ENCODE measurements around the gene EIF2S2.

EIF2S2 gene

GRCh38 chr20:34122274-34122980, 10.4 kb upstream of the EIF2S2 start:
- DNase-seq (ENCODE audit: low read depth, low spot score): no peak

GRCh38 chr20:34120213-34120612, 8.2 kb upstream of the EIF2S2 start:
- DNase-seq (ENCODE audit: low read depth, low spot score): no peak

- no peak for DNase-seq (ENCODE audit: low read depth, low spot score)
Measured at GRCh38 chr20:34115232-34115631, 3.2 kb upstream of the EIF2S2 start.

DNA sequence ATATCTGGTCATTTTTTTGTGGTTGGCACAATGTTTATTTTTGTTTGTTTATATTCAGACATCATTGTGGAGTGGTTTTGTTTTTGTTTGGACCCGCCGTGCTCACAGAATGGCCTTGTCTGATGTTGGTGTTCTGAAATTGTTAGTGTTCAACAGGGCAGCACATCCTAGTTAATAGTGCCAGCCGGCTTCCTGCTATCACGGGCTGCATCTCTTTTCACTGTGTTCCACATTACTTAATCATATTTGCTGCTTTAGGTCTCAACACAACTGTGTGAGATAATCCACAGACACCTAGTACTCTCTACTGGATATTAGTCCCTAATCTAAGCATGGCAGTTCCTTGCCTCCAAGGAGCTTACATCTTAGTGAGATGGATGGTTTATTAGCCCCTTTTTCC, 2.8 kb upstream of the EIF2S2 start:
- DNase-seq (ENCODE audit: low read depth, low spot score): no peak

DNA sequence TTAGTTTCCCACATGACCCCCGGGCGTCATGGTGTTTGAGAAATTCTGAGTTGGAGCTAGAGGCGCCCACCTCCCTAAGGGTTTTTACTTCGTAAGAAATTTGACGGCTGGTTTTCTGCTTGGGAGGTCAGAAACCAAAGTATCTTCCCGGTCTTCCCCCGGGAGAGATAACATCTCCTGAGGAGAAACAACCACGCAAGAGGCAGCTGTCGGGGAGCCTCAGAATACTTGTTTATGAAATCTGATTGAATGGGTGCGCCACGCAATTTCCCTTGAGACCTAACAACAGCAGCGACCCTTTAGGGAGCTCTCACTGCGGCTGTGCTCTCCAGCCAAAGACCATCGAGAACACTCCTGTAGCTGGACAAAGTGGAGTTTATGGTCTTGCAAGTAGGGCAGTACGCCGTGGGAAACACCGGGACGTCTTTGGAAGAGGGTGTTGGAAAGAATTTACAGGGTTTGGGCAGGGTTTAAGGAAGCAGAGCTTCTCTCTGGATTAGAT, 608 bp upstream of the EIF2S2 start:
- DNase-seq (ENCODE audit: low read depth, low spot score): no peak

DNA sequence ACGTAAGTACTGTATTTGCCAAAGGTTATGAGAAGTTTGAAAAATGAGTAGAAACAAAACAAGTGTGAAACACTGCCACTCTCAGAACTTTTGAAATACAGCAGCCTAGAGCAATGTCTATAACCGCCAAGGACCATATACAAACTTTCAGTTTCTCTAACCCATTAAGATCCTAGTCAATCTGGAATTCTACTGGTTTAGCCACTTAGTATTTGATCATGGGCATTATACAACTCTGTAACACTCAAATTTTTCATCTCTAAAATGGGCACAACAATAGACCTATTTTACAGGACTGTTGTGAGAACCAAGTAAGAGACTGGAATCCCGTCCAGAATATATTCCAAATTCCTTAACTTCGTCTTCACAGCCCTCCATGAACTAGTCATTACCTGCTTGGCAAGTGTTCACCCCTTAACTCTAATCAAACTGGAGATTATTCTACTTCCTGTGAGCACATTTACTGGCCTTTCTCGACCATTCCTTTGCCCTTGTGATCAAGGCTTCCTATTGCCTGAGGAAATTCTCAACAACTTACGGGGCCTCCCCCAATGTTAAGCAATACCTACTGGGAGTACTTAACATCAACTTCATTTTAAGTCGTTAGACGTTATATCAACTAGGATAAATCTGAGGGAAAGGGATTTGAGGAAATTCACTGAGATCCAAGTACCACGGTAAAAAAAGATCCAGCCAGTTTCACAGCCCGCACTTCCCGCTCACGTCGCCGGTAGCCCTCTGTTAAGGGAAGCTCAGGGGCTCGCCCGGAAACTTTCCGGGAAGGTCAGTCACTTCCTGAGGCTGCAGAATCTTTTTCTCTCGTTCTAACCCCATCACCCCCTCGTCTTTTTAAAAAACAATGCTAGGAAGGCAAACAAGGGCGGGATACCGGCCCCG, 1.1 kb downstream of the EIF2S2 start:
- peak; percentile 38 for DNase-seq (ENCODE audit: low read depth, low spot score)

GRCh38 chr20:34110025-34110744, 1.9 kb downstream of the EIF2S2 start:
- DNase-seq (ENCODE audit: low read depth, low spot score): no peak

DNA sequence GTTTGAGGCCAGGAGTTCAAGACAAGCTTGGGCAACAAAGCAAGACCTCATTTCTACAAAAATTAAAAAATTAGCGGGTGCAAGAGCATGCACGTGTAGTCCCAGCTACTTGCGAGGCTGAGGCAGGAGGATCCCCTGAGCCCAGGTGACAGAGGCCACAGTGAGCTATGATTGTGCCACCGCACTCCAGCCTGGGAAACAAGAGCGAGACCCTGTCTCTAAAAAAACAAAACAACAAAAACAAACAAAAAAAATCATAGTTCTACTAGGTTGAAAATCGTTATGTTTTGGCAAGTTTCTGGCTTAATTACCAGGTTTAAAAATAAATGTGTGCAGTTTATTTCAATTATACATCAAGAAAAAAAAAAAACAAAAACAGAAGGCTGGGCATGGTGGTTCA, 2.6 kb downstream of the EIF2S2 start:
- no peak for DNase-seq (ENCODE audit: low read depth, low spot score)

GRCh38 chr20:34108616-34109174, 3.3 kb downstream of the EIF2S2 start:
- no peak for DNase-seq (ENCODE audit: low read depth, low spot score)

DNA sequence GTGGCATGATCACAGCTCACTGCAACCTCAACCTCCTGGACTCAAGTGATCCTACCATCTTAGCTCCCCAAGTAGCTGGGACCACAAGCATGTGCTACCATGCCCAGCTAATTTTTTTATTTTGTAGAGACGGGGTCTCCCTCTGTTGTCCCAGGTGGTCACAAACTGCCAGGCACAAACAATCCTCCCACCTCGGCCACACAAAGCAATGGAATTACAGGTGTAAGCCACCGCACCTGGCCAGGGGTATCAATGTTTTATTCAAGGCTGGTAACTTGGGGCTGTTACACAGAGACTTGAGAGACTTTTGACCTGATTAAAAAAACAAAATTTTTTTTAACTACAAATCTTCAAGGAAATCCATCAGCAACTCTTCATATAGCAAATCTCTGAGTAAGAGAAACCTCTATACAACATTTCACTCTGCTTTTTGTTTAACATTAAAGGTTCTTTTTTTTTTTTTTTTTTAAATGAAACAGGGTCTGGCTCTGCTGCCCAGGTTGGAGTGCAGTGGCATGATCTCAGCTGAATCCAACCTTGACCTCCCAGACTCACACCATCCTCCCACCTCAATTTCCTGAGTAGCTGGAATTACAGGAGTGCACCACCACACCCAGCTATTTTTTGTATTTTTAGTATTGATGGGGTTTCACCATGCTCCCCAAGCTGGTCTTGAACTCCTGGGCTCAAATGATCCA, 5.9 kb downstream of the EIF2S2 start:
- no peak for DNase-seq (ENCODE audit: low read depth, low spot score)

GRCh38 chr20:34104059-34104458, 8.0 kb downstream of the EIF2S2 start:
- no peak for DNase-seq (ENCODE audit: low read depth, low spot score)

DNA sequence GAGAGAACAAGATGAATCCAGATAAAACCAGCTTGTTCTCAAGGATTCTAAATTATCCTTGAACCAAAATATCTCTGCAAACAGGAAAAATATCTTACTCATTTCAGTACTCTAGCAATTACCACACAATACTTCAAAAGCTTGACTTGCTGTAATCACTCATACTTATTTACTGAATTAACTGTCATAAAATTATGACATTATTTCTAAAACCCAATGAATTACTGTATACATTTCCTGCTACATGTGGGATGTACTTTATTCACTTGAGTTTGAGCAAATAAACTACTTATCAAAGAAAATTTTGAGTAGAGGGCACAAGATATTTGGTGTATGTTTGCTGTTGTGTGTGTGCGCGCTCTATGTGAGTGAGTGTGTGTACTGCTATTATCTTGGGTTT, 9.7 kb downstream of the EIF2S2 start:
- DNase-seq (ENCODE audit: low read depth, low spot score): no peak

DNA sequence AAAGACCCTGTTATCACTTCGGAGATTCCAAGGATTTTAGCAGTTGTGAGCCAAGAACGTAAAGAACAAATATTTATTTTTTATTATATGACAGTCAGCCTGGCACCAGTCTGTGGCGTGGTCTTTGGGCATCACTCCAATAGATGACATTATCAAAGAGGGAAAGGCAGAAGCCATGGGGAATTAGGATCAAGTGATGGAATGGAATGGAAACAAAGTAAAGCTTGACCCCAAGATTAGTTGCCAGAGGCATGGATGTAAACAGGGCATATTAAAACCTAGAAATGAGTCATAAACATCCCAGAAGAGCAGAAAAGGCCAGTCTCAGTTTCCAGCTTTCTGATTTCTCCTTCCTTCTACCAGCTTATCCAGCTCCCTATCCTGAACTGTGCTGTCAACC, 11.5 kb downstream of the EIF2S2 start:
- no peak for DNase-seq (ENCODE audit: low read depth, low spot score)

GRCh38 chr20:34099675-34100074, 12.4 kb downstream of the EIF2S2 start:
- no peak for DNase-seq (ENCODE audit: low read depth, low spot score)

GRCh38 chr20:34098570-34098969, 13.5 kb downstream of the EIF2S2 start:
- no peak for DNase-seq (ENCODE audit: low read depth, low spot score)

GRCh38 chr20:34096699-34097444, 15.2 kb downstream of the EIF2S2 start:
- no peak for DNase-seq (ENCODE audit: low read depth, low spot score)

- no peak for DNase-seq (ENCODE audit: low read depth, low spot score)
Measured at GRCh38 chr20:34095825-34096224, 16.2 kb downstream of the EIF2S2 start.

DNA sequence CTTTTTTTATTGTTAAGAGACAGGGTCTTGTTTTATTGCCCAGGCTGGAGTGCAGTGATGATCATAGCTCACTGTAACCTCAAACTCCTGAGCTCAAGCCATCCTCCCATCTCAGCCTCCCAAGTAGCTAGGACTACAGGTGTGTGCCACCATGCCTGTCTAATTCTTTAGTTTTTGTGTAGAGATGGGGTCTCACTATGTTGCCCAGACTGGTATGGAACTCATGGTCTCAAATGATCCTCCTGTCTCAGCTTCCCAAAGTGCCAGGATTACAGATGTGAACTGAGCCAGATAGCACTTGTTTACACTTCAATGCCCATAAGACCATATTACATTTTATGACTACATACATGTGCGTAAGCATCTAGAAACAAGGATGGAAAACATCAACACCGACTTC, 18.1 kb downstream of the EIF2S2 start:
- no peak for DNase-seq (ENCODE audit: low read depth, low spot score)

GRCh38 chr20:34091637-34092200, 20.3 kb downstream of the EIF2S2 start:
- no peak for DNase-seq (ENCODE audit: low read depth, low spot score)

DNA sequence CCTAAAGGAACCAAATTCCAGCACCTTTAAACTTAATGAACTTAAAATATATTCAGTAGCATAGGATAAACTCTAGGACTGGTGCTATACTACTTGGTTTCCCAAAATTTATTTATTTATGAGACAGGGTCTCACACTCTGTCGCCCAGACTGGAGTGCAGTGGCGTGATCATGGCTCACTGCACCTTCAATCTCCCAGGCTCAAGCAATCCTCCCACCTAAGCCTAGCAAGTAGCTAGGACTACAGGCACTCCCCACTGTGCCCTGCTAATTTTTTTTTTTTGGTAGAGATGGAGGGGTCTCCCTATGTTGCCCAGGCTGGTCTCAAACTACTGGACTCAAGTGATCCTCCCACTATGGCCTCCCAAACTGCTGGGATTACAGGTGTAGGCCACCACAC, 21.4 kb downstream of the EIF2S2 start:
- no peak for DNase-seq (ENCODE audit: low read depth, low spot score)

Measured in ELF-1 (cell line).